ENCODE results near the gene PDZD2. TPM values are rescaled to one million over a fixed set of nuclear protein-coding genes. Genes with fewer than 3 reads are reported as not detected.
A peak's percentile ranks its signal among the peaks of the same experiment; 100 is the strongest.

PDZD2 gene
- total RNA-seq, 4 donors from 2014 or later, result 10.2 to 15.0 (median 12.2) TPM

DNA sequence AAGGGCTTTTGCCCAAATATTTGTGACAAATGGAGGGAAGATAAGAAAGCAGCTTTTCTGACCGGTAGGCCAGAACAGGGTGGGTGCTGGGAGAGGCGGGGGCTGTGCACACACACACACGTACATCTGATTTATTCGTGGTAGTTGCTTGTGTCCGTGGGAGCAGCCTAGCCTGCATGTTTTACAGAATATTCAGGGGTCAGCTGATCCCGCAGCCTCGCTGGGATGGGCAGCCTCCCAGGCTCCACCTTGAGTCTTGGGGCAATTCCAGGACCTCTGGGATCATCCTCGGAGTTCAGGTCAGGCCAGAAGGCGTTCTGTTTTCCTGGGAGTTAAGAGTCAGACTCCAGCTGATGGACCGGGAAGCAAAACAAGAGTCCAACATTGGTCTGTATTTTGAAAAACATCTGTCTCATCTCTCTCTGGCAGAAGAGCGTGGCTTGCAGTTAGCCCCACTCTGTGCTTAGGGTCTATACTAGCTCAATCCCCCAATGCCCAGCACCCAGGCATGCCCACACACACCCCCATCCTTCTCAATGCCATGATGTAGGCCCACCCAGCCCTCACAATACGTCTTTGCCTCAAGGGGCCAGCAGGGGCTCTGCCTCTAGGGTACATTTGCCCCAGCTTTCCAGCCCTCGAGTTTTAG lies 324.6 kb downstream of the PDZD2 start:
- TF ChIP-seq POLR2AphosphoS5 (IDR thresholded peaks at IDR 0.05) (no peak), EP300 (IDR thresholded peaks at IDR 0.05) (no peak), POLR2A (IDR thresholded peaks at IDR 0.05; ENCODE audit: low read depth) (no peak)
- TF ChIP-seq, protein P1, sequence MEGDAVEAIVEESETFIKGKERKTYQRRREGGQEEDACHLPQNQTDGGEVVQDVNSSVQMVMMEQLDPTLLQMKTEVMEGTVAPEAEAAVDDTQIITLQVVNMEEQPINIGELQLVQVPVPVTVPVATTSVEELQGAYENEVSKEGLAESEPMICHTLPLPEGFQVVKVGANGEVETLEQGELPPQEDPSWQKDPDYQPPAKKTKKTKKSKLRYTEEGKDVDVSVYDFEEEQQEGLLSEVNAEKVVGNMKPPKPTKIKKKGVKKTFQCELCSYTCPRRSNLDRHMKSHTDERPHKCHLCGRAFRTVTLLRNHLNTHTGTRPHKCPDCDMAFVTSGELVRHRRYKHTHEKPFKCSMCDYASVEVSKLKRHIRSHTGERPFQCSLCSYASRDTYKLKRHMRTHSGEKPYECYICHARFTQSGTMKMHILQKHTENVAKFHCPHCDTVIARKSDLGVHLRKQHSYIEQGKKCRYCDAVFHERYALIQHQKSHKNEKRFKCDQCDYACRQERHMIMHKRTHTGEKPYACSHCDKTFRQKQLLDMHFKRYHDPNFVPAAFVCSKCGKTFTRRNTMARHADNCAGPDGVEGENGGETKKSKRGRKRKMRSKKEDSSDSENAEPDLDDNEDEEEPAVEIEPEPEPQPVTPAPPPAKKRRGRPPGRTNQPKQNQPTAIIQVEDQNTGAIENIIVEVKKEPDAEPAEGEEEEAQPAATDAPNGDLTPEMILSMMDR (IDR thresholded peaks at IDR 0.05), result no peak
- DNase-seq (ENCODE audit: extremely low spot score), result no peak

DNA sequence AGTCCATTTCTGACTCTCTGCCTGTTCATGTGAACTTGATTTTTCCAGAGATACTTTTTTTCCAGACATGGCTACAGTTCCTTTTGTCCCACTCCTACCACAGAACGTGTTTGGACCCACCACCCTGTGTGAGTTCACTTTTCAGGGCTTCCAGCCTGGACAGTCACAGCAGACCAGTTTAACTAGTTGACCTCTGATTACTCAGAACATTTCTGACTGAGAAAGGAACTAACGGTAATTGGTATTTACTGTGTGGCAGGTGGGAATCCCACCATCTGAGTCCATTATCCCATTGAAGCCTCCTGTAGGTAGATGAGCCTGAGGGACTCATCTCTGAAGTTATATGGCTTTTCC lies 325.1 kb downstream of the PDZD2 start:
- Histone ChIP-seq H3K9me3 (no peaks in the 10 kb centered on the region), H3K4me1 (peaks cover 19 to 24% (median 20%) of the 10 kb centered on the region in 4 donors), H3K27me3 (no peaks in the 10 kb centered on the region), H3K36me3 (no peaks in the 10 kb centered on the region), H3K27ac (replicated peaks in 1 of 4) (peak overlapping the region in 3 of 4 donors; percentile 1 to 57 (median 35)), H3K4me3 (no peak overlapping the region)
- 82% methylated on average over 2 of the region's 2 CpGs for WGBS
- intact Hi-C loops (cut with DNase I), result no loop called here
- TF ChIP-seq, protein P1 (IDR thresholded peaks at IDR 0.05), result no peak
- no peak for TF ChIP-seq POLR2A (IDR thresholded peaks at IDR 0.05; ENCODE audit: low read depth)
- no peak for TF ChIP-seq EP300 (IDR thresholded peaks at IDR 0.05)
- no peak for TF ChIP-seq POLR2AphosphoS5 (IDR thresholded peaks at IDR 0.05)
- DNase-seq (ENCODE audit: extremely low spot score), result no peak

More for the DNA sequence above, 324.6 kb downstream of the PDZD2 start:
- Histone ChIP-seq H3K4me3 (no peak overlapping the region), H3K27me3 (no peaks in the 10 kb centered on the region), H3K9me3 (no peaks in the 10 kb centered on the region), H3K36me3 (no peaks in the 10 kb centered on the region), H3K4me1 (peaks cover 19 to 24% (median 20%) of the 10 kb centered on the region in 4 donors), H3K27ac (replicated peaks in 1 of 4) (peak overlapping the region; percentile 1 to 57 (median 40))
- WGBS, result 57% methylated on average over 9 of the region's 13 CpGs
- intact Hi-C loops (cut with DNase I), result no loop called here

DNA sequence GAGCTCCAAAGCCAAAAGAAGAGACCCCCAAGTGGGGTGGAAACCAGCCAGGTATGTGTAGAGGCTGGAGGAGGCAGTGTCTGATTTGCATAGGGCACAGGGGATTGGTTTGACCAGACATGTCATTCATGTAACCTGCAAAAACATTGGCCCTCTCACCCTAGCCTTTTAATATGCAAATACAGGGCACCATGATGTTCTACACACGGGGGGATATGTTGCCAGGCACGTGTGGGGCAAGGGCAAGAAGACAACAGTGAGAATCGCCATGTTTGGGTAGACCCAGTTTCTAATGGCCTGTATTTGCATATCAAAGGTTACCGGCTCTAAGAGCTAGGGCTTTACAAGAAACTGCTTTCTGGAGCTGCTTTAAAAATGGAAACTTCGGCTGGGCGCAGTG lies 326.3 kb downstream of the PDZD2 start:
- Histone ChIP-seq H3K36me3 (no peaks in the 10 kb centered on the region), H3K4me3 (no peak overlapping the region), H3K9me3 (no peaks in the 10 kb centered on the region), H3K27me3 (no peaks in the 10 kb centered on the region), H3K27ac (replicated peaks in 1 of 4) (no peak overlapping the region), H3K4me1 (peaks cover 19 to 24% (median 20%) of the 10 kb centered on the region in 4 donors)
- TF ChIP-seq POLR2AphosphoS5 (IDR thresholded peaks at IDR 0.05) (no peak), POLR2A (IDR thresholded peaks at IDR 0.05; ENCODE audit: low read depth) (no peak), EP300 (IDR thresholded peaks at IDR 0.05) (no peak)
- TF ChIP-seq, protein P1 (IDR thresholded peaks at IDR 0.05), result no peak
- intact Hi-C loops (cut with DNase I), result no loop called here
- WGBS, result 87% methylated on average over 6 of the region's 6 CpGs
- no peak for DNase-seq (ENCODE audit: extremely low spot score)

DNA sequence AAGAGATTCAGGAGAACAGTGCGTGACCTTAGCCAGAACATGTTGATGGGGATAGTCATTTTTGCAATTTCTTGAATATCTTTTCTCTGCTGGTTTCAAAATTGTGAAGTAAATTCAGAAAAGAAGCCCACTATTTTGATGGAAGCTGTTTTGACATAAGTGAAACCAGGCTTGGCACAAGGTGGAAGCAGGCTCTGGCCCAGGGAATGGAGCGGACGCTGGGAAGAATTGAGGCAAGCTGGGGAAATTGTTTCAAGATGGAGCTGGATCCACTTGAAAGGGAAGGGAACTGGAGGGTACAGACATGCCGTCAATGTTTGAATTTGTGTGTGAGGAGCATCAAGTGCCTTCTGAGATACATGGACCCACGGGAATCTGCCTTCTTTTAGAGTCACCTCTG lies 328.0 kb downstream of the PDZD2 start:
- intact Hi-C loops (cut with DNase I), result no loop called here
- H3K9me3 ChIP-seq, result no peaks in the 10 kb centered on the region
- H3K4me1 ChIP-seq, result peaks cover 19 to 20% (median 20%) of the 10 kb centered on the region in 4 donors
- no peak overlapping the region for H3K4me3 ChIP-seq
- WGBS, result 93% methylated on average over 5 of the region's 5 CpGs
- no peaks in the 10 kb centered on the region for H3K27me3 ChIP-seq
- no peak for DNase-seq (ENCODE audit: extremely low spot score)
- TF ChIP-seq EP300 (IDR thresholded peaks at IDR 0.05) (no peak), POLR2AphosphoS5 (IDR thresholded peaks at IDR 0.05) (no peak), POLR2A (IDR thresholded peaks at IDR 0.05; ENCODE audit: low read depth) (no peak)
- TF ChIP-seq, protein P1 (IDR thresholded peaks at IDR 0.05), result no peak
- H3K27ac ChIP-seq (replicated peaks in 1 of 4), result no peak overlapping the region
- no peaks in the 10 kb centered on the region for H3K36me3 ChIP-seq

DNA sequence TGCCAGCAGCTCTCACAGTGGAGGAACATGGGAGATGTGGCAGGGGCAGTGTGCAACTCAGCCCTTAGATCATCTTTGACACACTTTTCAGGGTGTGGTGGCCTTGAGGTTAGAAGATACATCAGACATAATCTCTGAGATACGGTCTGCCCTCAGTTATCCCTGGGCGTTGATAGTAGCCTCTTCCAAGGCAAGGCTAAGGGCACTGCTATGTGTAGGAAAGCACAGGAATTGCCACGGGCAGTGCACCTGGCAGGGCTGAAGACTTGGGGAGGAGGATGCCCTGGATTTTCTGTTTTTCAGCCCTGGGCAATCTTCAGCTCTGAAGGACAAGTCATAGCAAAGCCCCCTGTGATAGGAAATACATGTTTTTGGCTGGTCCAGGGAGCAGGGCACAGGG lies 328.5 kb downstream of the PDZD2 start:
- 84% methylated on average over 3 of the region's 3 CpGs for WGBS
- Histone ChIP-seq H3K9me3 (no peaks in the 10 kb centered on the region), H3K4me3 (no peak overlapping the region), H3K36me3 (no peaks in the 10 kb centered on the region), H3K27me3 (no peaks in the 10 kb centered on the region), H3K27ac (replicated peaks in 1 of 4) (no peak overlapping the region), H3K4me1 (peaks cover 14 to 16% (median 15%) of the 10 kb centered on the region in 4 donors)
- DNase-seq (ENCODE audit: extremely low spot score), result no peak
- TF ChIP-seq EP300 (IDR thresholded peaks at IDR 0.05), result no peak
- TF ChIP-seq POLR2A (IDR thresholded peaks at IDR 0.05; ENCODE audit: low read depth), result no peak
- TF ChIP-seq POLR2AphosphoS5 (IDR thresholded peaks at IDR 0.05), result no peak
- TF ChIP-seq, protein P1 (IDR thresholded peaks at IDR 0.05), result no peak
- intact Hi-C loops (cut with DNase I), result no loop called here

Data from esophagus muscularis mucosa (tissue), 4 donors.